Measurements from ENCODE around the gene IL18R1.
"Not testable (repeated sequence)": the region's sequence is repeated elsewhere in the genome, so short reads cannot be mapped to it uniquely, and the experiment has no call there.

The IL18R1 gene
- total RNA-seq, result 13.7 reads per million, percentile 38 among the genes with 10 or more reads in this experiment

- DNase-seq, result peak; percentile 51
Observed at GRCh38 chr2:102355526-102356380, at the start of gene IL18R1. Gene IL18R1, plus strand, starts transcription at chr2:102355796. Its CDS starts 6,865 bp downstream, at chr2:102362661.

DNA sequence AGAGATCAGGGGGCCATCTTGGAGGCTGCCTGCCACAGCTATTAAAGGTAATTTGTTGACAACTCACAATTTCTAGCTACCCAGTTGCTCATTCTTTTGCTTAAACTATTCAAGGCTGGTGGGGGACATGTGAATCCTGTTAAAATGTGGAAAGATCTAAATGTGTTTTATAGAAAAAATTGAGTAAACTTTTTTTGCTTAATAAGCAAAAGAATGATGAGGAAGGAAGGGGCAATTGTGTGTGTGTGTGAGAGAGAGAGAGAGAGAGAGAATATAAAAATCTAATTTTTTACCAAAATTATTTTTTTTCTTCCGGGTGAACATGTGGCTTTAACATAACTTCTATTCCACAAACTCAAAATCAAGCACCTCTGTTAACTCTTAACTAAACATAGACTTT, 49.5 kb upstream of the IL18R1 start:
- no peak for DNase-seq

DNA sequence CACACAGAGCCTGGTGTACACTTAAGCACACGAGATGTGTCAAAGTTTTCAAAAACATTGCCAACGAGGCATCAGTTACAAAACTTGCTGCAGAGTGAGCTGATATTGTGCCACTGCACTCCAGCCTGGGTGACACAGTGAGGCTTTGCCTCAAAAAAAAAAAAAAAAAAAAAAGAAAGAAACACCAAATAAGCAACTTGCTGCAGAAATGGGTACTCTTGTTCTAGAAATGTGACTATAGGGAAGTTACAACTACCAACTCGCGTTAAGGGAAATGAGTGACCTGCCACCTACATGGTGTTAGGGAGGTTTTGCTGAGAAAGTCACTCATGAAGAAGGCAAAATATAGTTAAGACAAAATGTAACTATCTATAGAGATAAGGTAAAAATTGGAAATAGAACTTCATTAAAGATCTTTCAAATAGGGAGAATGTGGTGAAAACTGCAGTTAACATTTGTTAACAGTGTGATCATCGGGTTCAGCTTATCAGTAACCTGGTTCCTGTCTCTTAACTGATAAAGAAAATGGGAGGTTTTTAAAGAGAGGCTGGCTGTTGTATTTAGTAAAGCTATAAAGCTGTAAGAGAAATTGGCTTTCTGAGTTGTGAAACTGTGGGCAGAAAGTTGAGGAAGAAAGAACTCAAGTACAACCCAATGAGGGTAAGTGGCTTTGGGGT, 44.5 kb upstream of the IL18R1 start, which contains the start of gene IL1RL1:
IL1RL1 (plus strand) TSS at position 600 of the 677 bp plus-strand sequence. CDS start 26,702 bp downstream, outside the sequence.
- DNase-seq, result no peak

- no peak for DNase-seq
Observed at GRCh38 chr2:102313025-102313424, 42.6 kb upstream of the IL18R1 start.

DNA sequence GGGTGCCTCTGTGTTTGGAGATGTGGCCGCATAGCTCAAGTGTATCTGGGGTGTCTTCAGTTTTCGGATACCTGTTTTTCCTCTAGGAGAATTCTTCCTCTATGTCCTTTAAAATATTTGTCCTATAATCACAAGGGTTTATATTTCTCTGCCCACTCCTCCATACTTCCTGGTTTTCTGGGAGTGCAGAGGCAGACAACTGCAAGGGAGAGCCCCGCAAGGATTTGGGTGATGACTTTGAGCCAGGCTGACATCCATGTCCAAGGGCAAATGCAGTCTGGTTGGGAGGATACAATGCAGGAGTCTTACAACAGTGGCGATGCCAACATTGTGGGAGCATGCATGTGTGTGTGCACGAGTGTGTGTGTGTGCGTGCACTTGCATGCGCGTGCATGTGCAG, 42.1 kb upstream of the IL18R1 start:
- DNase-seq, result no peak

DNA sequence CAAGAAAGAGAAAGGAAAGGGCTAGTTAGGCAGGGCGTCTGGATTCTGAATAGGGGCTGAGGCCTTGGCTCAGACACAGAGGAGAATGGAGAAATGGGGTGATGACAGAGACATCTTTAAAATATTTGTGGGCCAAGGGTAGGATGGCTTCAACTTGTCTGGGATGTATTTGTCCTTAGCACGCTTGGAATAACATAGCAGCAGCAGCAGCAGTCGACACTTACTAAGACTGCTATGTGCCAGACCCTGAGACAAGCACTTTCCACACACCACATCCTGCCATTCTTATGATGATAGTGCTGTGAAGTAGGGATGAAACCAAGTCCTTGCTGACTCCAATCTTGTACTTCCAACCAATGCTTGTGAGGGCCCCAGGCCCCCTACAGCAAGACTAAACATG, 41.6 kb upstream of the IL18R1 start:
- DNase-seq, result no peak

DNA sequence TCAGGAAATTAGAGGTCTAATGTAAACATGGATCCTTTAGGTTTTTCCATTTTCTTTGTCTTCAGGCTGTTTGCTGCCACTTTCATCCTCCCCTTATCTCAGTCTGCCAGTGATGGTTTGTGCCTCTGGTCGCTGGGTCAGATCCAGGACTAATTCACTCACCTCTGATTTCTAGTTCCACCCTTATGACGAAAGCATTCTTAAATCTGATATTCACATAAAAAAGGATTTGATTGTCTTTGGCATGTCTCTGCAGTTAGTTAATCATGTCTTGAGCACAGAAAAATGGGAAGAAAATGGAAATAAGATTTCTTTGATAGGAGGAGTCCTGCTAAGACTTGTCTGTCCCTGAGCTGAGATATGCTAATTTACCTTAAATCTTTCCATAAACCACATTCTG, 39.7 kb upstream of the IL18R1 start:
- DNase-seq, result no peak

- no peak for DNase-seq
Observed at GRCh38 chr2:102317715-102318114, 37.9 kb upstream of the IL18R1 start.

DNA sequence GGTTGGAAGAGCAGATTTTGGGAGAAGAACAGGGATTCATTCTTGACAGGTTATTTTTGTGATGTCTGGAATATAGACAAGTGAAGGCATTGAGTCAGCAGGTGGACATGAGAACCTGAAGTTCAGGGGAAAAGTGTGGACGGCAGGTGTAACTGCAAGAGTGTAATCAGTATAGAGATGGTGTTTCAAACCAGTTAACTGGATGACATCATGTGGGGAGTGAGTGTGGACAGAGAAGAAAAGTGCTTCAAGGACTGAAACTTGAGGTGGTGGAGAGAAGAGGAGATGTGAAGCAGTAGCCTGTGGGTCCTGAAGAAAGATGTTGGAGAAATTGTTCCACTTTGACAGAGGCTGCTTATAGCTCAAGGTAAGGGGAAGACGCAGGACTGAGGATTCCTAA, 37.2 kb upstream of the IL18R1 start:
- no peak for DNase-seq

GRCh38 chr2:102321941-102322719, 33.5 kb upstream of the IL18R1 start:
- no peak for DNase-seq

GRCh38 chr2:102324914-102325313, 30.7 kb upstream of the IL18R1 start:
- DNase-seq, result not testable (repeated sequence)

DNA sequence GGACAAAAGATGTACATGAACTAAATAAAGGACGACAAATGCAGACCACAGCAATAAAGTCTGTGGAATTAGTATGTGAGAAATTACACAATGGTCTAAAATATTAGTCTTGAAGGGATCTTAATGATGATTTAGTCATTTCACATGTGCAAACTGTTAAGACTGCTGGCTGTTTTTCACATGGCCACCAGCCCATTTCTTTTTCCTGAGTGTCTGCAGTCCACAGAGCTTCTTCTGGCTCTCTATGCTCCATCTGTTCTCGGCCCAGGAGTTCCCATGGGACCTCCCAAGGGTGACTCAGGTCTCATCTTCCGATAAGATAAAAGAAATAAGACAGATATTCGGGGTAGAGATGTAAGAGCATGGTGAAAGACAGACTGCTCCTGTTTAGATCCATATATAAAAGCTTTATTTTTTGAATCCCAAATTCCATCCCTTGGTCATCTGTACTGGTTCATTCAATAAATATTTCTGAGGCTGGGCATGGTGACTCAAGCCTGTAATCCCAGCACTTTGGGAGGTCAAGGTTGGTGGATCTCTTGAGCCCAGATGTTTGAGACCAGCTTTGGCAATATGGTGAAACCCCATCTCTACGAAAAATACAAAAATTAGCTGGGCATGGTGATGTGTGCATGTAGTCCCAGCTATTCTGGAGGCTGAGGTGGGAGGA, 24.1 kb upstream of the IL18R1 start:
- no peak for DNase-seq

DNA sequence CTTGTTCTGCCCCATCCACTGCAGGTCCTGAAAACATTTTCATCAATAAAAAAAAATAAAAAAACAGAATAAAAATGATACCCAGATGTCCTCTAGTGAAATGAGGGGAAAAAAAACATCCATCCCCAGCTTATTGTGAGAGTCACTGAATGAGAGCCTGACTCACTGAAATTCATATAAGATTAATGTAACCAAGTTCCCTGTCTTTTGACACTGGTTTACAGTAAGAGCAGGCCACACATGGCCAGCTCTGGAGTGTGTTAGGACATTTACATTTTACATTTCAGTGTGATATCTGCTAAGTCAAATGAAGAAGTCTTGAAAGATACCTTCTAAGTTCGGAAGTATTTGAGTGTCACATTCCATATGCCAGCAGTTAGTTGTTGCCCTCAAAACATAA, 21.1 kb upstream of the IL18R1 start:
- DNase-seq, result no peak

- no peak for DNase-seq
Observed at GRCh38 chr2:102335871-102336366, 19.7 kb upstream of the IL18R1 start.

DNA sequence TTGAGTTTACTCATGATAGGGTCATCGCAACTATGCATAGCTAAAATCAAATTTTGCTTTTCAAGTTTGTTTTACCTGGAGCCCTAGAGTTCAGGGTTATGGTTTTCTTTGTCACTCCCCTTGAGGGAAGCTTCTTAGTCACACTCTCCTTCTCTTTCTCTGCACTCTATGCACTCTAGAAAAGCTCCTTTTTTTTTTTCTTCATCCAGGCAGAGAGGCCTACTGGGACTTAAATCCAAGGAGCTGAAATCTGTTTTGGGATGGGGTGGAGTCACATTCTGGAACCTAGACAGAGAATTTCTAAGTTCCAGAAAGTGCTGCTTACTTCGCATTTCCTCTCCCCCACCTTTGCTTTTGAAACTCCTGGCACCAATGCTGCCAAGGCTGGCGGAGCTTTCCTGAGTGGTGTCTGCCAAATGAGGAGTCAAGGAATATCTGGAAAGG, 19.1 kb upstream of the IL18R1 start:
- no peak for DNase-seq

DNA sequence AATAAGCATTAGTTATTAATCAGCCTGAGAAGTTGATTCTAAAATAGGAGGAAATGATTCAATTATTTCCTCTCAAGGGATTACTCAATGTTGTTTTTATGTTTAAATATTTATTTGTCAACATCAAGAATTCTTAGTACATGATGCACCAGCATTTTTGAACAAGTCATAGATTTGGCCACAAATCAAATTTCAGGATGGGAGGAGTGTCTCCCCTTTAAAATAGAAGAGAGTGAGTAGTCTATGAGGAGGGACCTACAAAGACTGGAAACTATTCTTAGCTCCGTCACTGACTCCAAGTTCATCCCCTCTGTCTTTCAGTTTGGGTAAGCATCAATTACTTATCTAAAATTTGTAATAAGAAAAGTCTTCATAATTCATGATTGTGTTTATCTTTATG, 18.6 kb upstream of the IL18R1 start:
- no peak for DNase-seq

DNA sequence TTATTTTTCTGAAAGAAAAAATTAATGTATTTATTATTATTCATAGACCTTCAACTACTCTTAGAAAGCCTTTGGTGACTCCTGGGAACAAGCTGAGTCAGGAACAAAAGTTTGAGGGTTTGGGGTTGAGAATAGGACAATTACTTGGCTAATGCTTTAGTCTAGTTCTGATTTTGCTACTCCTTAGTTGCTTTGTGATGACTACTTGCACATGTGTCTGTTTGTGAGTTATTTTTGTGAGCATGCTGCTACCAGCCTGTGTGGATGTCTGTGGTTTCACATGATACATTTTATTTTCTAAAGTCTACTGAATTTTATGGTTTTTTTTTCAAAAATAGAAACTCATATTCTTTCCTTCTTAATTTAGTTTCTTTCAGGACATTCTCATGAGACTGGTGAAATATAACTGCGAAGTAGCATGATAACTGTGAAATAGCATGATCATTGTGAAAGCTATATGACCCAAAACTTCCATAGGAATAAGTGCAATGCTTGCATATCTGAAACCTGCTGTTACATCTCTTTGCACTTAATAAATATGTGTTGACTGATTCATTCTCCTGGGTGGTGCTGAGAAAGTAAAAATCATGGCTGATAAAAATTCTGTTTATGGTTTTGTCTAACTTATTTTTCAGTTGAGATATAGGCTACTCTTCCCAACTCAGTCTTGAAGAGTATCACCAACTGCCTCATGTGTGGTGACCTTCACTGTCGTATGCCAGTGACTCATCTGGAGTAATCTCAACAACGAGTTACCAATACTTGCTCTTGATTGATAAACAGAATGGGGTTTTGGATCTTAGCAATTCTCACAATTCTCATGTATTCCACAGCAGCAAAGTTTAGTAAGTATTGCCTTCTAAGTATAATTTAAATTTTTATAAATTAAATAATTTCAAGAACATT, 17.9 kb upstream of the IL18R1 start:
- no peak for DNase-seq

DNA sequence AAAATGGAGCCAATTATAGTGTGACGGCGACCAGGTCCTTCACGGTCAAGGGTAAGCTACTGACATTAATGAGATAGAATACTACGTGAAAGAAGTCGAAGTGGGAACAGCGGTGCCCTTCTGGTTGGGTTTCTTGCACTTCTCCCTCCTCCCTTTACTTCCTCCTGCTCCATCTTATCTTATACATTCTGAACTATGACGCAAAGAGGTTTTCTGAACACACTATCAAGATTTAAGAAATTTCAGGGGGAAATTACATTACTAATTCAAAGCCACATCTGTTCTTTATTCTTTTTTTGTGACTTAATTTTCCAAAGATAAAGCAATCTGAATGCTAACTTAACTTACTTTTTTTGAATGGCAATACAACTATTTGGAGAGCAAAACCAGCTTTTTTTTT, 14.8 kb upstream of the IL18R1 start:
- DNase-seq, result no peak

DNA sequence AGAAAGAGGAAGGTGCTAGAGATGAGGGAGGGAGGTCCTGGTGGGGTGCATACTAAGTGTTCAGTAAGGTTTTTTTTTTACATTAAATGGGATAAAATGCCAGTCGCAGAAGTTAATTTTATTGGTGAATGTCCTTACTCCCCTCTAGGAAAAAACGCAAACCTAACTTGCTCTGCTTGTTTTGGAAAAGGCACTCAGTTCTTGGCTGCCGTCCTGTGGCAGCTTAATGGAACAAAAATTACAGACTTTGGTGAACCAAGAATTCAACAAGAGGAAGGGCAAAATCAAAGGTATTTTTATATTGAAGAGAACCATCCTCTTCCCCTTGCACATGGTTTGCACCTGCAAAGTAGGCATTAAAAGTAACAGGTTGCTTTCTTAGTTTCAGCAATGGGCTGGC, 12.7 kb upstream of the IL18R1 start:
- no peak for DNase-seq

DNA sequence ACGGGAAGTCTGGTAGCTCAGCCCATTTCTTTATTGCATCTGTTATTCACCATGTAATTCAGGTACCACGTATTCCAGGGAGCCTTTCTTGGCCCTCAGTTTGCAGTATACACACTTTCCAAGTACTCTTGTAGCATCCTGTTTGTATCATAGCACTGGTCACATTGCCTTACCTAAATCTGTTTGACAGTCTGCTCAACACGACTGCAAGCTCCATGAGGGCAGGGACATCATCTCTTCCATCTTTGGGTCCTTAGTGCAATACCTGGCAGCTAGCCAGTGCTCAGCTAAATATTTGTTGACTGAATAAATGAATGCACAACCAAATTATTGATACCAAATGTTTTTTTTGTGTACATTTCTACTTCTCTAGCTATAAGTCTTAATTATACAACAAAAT, 11.2 kb upstream of the IL18R1 start:
- no peak for DNase-seq

- no peak for DNase-seq
Observed at GRCh38 chr2:102345329-102345920, 10.2 kb upstream of the IL18R1 start.

Measured in effector CD4-positive, alpha-beta T cell (primary cell).